Left hindlimb (tissue), 1 donor: ENCODE measurements around the gene CD180.

ENCODE experiments used
- DNase-seq: peaks from one replicate; pipeline ENCODE4 v3.0.0-alpha.2; 2018

The CD180 gene

GRCh38 chr5:67209141-67209771, 12.7 kb upstream of the CD180 start:
- DNase-seq: peak; percentile 62

DNA sequence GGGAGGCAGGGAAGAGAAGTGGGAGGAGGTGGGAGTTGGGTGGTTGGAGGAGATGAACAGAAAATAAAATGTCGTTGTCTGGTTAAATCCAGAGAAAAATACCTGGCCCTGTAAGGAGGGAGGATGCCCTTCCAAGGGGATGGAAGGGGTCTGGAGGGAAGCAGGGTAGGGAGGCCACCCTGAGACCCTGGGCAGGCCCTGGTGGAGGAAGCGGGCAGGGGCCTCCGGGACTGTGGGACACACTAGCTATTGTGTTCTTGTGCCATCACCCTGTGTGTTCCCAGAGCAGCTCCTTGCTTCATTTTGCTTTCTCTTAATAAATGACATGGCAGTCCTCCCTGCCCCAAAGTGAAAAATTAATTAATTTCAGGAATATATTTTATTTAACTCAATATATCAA, 11.8 kb upstream of the CD180 start:
- no peak for DNase-seq

DNA sequence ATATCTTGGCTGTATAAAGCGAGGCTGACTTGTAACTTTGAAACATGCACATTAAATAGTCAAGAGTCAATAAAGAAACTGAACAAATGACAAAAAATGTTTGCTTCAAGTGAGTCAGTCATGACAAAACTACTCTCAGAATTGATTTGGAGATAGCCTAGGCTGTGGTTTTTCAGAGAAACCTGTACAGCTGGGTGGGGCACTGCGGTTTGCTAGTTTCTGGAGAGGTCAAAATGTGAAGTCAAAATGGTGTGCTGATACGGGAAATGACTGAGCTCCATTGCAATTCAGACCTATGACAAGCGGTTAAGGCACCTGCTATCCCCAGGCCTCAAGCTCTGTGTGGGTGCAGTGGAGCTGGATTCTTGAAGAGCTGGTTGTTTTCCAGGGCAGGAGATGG, 10.3 kb upstream of the CD180 start:
- no peak for DNase-seq

DNA sequence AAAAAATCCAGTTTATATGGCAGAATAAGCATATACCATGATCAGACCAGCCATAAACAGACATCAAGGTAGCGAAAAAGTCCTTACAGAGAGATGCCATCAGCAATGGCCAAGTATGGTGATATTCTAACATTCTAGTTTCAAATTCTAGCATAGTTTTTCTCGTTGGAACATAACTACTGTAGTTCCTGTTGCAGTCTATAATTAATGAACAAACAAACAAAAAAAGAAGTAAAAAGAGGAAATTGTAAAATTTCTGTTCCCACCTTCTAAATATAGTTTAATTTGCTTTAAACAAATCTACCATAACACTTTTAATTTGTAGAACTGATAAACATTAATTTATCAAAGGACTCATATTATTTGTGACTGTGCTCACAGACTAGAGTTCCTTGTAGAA, 9.9 kb upstream of the CD180 start:
- DNase-seq: no peak

DNA sequence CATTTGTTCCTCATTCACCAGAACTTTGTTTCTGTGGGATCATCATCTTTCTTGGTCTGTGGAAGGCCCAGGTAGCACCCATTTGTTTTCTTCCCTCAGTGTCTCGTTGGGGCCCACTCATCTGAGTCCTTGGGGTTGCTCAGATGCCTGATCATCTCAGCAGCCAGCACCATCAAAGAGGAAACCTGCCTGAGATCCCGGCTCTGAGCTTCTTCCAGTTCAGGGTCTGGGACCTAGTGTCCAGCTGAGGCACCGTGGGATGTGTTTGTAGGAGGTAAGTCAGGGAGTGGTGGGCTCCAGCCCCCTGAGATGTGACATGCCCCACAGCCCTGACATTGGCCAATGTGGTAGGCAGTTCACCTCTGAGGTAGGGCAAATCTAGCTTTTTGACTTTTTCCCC, 9.4 kb upstream of the CD180 start:
- no peak for DNase-seq

- no peak for DNase-seq
These were observed 8.2 kb upstream of the CD180 start for GRCh38 chr5:67204821-67205220.

DNA sequence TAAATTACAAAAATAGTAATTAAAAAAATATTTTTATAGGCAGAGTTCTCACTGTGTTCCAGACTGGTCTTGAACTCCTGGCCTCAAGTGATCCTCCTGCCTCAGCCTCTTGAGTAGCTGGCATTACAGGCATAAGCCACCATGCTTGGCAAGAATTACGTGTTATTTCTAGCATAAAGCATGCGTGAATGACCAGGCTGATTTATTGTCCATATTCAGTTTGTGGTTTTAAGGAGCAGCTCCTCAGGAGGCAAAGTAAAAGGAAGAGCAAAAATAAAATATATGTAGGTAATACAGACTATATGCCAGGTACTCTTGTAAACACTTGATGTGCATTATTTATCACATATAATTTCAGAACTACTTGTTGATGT, 7.1 kb upstream of the CD180 start:
- DNase-seq: no peak

- DNase-seq: no peak
These were observed 6.2 kb upstream of the CD180 start for GRCh38 chr5:67202828-67203227.

- DNase-seq: no peak
These were observed 5.4 kb upstream of the CD180 start for GRCh38 chr5:67201897-67202549.

DNA sequence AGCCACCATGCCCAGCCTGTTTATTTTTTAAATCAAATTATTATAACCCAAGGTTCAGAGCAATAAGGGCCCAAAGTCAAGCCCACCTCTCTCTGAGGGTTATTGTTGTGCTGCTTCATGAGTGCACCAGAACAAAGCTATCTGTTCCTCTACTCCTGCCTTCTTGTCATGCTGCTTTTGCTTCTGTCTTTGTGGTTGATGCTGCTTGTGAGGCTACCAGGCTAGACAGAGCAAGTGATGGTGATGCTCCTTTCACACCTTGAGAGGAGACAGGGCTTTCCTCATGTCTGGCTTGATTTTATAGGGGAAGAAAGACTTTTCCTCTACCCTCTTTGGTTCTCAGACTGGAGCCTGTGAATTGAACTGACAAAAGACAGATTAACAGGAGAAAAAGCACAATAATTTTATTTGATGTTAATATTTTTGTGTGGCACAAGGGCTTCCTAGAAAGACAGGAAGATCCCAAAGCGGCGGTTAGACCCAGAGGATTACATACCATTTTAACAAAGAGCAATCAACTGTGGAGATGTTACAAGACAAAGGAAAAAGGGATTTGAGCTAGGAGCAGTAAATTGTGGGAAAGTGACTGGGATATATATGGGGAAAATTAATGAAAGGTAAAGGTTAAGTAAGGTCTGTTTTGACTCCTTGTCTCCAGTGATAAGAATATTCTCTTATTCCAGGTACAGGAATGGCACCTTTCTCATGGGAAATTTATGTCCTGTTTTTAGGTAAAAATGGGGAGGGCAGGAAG, 4.4 kb upstream of the CD180 start:
- no peak for DNase-seq

DNA sequence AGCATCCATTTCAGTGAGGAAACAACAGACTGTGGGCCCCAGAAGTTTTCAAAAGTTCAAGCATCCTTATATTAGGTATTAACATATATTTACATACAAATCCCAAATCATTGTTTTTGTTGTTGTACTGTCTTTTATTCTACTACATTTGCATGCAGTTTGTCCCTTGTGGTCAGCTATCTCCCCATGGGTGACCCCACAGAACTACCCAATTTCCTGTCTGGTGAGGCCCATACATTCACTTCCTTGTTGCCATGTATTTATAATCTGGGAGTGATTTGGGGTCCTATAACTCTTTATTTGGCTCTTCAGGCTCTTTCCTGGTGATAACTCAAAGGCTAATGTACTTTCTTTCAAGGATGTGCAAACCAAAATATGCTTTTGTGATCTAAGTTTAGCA, 3.3 kb upstream of the CD180 start:
- no peak for DNase-seq

GRCh38 chr5:67198917-67199316, 2.3 kb upstream of the CD180 start:
- DNase-seq: no peak

DNA sequence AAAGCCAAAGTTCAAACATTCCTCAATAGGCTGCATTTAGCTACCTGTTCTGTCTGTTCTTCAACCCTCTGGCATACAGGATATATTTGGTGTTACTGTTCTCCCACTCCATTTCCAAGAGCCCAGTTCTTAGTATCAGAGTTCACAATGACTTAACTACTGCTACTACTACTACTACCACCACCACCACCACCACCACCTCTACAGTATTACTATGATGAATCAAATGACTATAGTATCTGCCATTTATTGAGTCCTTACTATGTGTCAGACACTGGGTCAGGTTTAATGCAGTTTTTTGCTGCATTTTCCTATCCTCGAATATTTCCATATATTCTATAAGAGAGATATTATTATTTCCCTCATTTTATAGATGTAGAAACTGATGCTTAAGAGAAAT, 937 bp upstream of the CD180 start:
- no peak for DNase-seq

- no peak for DNase-seq
These were observed 958 bp downstream of the CD180 start for GRCh38 chr5:67195406-67196275.

DNA sequence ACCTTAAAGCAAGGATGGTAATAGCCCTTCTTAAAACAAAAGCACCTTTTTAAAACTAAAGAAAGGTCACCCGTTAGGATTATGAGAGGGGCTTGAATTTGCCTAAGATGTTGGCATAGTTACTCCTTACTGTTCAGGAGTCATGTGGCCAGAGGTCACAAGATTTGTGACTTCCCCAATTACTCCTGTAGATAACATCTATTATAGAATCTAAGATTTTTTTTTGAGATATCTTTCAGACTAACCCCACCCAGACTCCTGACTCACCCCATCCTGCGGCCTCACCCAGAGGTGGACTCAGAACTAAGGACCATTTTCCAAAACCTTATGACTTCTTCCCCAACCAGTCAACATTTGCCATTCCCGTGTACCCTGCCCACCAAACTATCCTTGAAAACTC, 2.4 kb downstream of the CD180 start:
- DNase-seq: no peak

DNA sequence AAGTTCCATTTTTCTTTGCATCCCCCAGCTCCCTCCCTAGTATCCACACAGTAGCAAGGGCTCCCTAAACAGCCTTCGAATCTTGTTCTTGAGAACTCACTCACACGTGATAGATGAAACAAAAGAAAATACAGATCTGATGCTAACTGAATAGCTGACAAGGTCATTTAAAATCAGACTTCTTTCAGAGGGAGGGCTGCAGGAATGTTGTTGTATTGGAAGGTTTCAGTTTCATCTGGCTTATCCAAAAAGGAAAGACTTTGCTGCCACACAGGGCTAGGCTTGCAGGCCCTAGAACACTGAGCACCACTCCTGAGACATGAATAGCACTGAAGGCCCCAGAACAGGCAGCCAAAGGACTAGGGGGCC, 3.2 kb downstream of the CD180 start:
- no peak for DNase-seq

DNA sequence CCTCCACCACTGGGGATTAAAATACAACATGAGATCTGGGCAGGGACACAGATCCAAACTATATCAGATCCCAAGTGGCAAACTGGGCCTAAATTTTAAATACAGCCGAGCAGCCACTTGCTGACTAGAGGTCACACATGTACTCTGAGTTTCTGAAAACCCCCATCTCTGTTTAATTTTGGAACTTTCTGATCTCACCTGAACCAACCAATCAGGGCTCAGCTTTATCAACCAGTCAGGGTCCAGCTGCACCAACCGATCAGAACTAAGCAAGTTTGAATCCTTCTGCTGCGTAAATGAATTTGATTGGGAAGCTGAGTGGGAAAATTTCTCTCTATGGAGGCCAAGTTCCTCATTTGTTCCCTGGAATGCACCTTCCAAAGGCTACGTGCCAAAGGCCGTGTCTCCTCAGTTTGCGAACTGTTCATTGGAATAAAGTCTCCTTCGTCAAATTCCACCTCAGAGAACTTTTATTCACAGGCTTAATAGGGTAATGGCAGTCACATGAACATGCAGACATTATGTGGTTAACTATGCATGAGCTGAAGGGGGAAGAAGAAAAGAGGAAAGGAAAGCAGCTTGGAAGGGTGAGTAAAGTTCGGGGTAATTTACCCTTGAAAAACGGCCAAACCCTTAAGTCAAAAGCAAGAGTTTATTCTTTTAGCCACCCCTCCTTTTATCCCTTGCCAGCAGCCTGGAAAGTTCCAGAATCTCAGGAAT, 3.7 kb downstream of the CD180 start:
- no peak for DNase-seq

DNA sequence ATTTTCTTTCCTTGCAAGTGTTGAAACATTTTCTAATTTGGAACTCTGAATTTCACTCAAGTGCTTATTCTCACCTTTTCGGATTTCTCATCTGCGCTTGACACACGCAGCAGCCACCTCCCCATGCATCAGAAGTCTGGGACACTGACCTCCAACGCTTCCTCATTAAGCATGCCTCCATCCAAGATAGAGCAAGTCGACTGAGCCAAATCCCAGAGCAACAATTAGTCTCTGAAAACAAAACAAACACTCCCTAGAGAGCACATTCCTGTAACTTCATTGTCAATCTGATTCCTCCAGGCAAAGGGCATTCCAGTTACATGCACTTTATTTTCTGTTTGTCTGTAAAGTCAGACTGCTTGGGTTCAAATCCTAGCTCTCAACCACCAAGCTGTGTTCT, 5.7 kb downstream of the CD180 start:
- no peak for DNase-seq

- DNase-seq: no peak
These were observed 6.2 kb downstream of the CD180 start for GRCh38 chr5:67190410-67190809.

DNA sequence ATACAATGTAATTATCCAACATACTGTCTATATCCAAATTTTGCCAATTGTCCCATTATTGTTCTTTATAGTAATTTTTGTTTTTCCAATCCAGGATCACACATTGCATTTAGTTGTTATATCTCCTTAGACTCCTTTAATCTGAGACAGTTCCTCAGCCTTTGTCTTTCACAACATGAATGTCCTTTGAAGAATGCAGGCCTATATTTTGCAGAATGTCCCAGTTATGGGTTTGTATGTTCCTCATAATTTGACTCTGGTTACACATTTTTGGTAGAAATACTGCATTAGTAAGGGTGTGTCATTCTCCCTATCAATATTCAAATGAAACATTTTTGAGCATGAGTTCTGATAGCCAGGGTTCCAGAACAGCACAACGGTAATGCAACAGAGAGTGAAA, 6.7 kb downstream of the CD180 start:
- no peak for DNase-seq

DNA sequence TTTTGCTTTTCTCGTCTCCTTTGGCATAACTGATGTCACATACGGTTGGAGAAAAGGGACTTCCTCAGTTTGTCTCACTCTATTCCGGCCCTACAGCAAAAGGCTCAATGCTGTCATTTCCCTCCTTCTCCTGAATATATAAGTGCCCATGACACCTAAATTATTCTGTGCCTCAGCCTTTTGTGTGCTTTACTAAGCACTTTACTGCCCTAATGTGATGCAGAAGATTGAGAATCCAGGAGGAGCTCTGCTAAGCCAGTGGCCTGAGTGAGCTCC, 7.6 kb downstream of the CD180 start:
- DNase-seq: no peak

GRCh38 chr5:67188274-67189078, 8.1 kb downstream of the CD180 start:
- DNase-seq: no peak
